Uterus (tissue), 4 donors: ENCODE data around the gene GALNT15. TPM values are rescaled to one million over a fixed set of nuclear protein-coding genes. Genes with fewer than 3 reads are reported as not detected.

Source experiments
- DNase-seq, 2 donors: peaks; one replicate each; pipeline ENCODE4 v3.0.0-alpha.2; 2019 to 2020
- H3K27ac ChIP-seq, 2 donors: fragments of 200-600 bp; sonication (generic); 1 replicate in 1 of 2; 2 replicates in 1 of 2; pipeline ENCODE4 v1.5.1; 2016 to 2018
- H3K27me3 ChIP-seq, 2 donors: fragments of 200-600 bp; sonication (generic); one replicate each; pipeline ENCODE4 v1.5.1; 2018 to 2019; ENCODE audit warnings: control low read depth in 1 of 2
- H3K36me3 ChIP-seq, 2 donors: fragments of 200-600 bp; sonication (generic); one replicate each; pipeline ENCODE4 v1.5.1; 2019; ENCODE audit warnings: control low read depth in 1 of 2
- H3K4me1 ChIP-seq, 2 donors: fragments of 200-600 bp; sonication (generic); one replicate each; pipeline ENCODE4 v1.5.1; 2018 to 2019; ENCODE audit warnings: control low read depth in 1 of 2
- H3K4me3 ChIP-seq, 2 donors: fragments of 200-600 bp; sonication (generic); 1 replicate in 1 of 2; 2 replicates in 1 of 2; pipeline ENCODE4 v1.5.1; 2018 to 2019; ENCODE audit warnings: mild to moderate bottlenecking in 1 of 2
- H3K9me3 ChIP-seq, 2 donors: fragments of 200-600 bp; sonication (generic); one replicate each; pipeline ENCODE4 v1.5.1; 2019; ENCODE audit warnings: control low read depth in 1 of 2
- POLR2A ChIP-seq, 2 donors: fragments of 450-650 bp; IDR thresholded peaks; one replicate each; pipeline ENCODE4 v1.6.1; 2016; ENCODE audit warnings: antibody characterized with exemption in 2 of 2, mild to moderate bottlenecking in 1 of 2, moderate library complexity in 1 of 2
- intact Hi-C: fragments of 100-400 bp; cut with DNase I; formaldehyde crosslinking; loops from one replicate; pipeline ENCODE4 v1.15.1; 2023; ENCODE audit warnings: low total_unique reads
- total RNA-seq, 4 donors: library from RNA; depleted of rRNA in 3 of 4; stranded (reverse); fragments of >200 nt in 3 of 4; gene quantifications; one replicate each; pipeline versions ENCODE4 v1.1.0 to v1.2.4, GENCODE V29; 2014 to 2023
- TF ChIP-seq, protein P1 (sequence below), 4 experiments: fragments of 200-600 bp in 2 of 4; fragments of 450-650 bp in 2 of 4; sonication (generic) in 2 of 4; IDR thresholded peaks; one replicate each; pipeline ENCODE4 v1.5.1; 2016 to 2019; ENCODE audit warnings: antibody characterized with exemption in 4 of 4, mild to moderate bottlenecking in 2 of 4, moderate library complexity in 1 of 4
- donor health status: DM: yes; HTN: yes; CAD: no.

Gene GALNT15, protein sequence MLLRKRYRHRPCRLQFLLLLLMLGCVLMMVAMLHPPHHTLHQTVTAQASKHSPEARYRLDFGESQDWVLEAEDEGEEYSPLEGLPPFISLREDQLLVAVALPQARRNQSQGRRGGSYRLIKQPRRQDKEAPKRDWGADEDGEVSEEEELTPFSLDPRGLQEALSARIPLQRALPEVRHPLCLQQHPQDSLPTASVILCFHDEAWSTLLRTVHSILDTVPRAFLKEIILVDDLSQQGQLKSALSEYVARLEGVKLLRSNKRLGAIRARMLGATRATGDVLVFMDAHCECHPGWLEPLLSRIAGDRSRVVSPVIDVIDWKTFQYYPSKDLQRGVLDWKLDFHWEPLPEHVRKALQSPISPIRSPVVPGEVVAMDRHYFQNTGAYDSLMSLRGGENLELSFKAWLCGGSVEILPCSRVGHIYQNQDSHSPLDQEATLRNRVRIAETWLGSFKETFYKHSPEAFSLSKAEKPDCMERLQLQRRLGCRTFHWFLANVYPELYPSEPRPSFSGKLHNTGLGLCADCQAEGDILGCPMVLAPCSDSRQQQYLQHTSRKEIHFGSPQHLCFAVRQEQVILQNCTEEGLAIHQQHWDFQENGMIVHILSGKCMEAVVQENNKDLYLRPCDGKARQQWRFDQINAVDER
- total RNA-seq, result 10 to 100 TPM in 3 of 4 donors, 1 to 10 TPM in 1; 6.6 to 85.2 (median 53.3) TPM

- peak within 1 kb of the TSS; percentile 2 to 40 for H3K4me3 ChIP-seq
- peak; percentile 28 to 49 for TF ChIP-seq POLR2A (IDR thresholded peaks at IDR 0.05)
- TF ChIP-seq, protein P1, sequence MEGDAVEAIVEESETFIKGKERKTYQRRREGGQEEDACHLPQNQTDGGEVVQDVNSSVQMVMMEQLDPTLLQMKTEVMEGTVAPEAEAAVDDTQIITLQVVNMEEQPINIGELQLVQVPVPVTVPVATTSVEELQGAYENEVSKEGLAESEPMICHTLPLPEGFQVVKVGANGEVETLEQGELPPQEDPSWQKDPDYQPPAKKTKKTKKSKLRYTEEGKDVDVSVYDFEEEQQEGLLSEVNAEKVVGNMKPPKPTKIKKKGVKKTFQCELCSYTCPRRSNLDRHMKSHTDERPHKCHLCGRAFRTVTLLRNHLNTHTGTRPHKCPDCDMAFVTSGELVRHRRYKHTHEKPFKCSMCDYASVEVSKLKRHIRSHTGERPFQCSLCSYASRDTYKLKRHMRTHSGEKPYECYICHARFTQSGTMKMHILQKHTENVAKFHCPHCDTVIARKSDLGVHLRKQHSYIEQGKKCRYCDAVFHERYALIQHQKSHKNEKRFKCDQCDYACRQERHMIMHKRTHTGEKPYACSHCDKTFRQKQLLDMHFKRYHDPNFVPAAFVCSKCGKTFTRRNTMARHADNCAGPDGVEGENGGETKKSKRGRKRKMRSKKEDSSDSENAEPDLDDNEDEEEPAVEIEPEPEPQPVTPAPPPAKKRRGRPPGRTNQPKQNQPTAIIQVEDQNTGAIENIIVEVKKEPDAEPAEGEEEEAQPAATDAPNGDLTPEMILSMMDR (IDR thresholded peaks at IDR 0.05), result no peak
- intact Hi-C loops, result no loop called here
Observed at GRCh38 chr3:16174389-16174788, at the start of gene GALNT15. Gene GALNT15, plus strand, starts transcription at chr3:16174680. Its CDS starts 472 bp downstream, at chr3:16175152.

DNA sequence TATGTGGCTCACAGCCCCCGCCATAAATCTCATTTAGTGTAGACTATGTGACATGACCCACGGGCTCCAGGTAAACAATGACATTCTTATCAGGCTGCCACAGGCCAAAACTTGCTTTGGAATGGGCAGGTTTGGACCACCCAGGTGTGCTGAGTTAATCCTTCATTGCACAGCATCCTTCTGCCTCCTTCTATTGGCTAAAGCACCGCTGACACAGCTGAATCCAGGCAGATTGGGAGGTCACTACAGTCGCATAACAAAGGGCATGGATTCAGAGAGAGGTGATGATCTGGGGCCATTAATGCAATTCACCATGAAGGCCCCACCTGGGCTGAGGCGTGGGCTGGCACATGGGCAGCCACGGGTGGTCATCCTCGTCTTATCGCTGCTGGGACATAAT lies 47.8 kb upstream of the GALNT15 start:
- TF ChIP-seq, protein P1 (IDR thresholded peaks at IDR 0.05), result no peak
- TF ChIP-seq POLR2A (IDR thresholded peaks at IDR 0.05), result no peak
- no peak overlapping the region for H3K4me3 ChIP-seq
- H3K27me3 ChIP-seq, result no peaks in the 10 kb centered on the region
- no peaks in the 10 kb centered on the region for H3K36me3 ChIP-seq
- H3K4me1 ChIP-seq, result no peaks in the 10 kb centered on the region
- no peaks in the 10 kb centered on the region for H3K9me3 ChIP-seq
- DNase-seq, result no peak
- H3K27ac ChIP-seq, result no peak overlapping the region
- intact Hi-C loops, result no loop called here

More at GRCh38 chr3:16174389-16174788, at the start of gene GALNT15:
- peak within 1 kb of the TSS; percentile 50 to 55 for H3K27ac ChIP-seq
- peak; percentile 82 to 86 for DNase-seq
- peaks cover 0 to 5% of the 10 kb centered on the region in 2 donors for H3K4me1 ChIP-seq
- no peaks in the 10 kb centered on the region for H3K9me3 ChIP-seq
- H3K36me3 ChIP-seq, result no peaks in the 10 kb centered on the region
- no peaks in the 10 kb centered on the region for H3K27me3 ChIP-seq

GRCh38 chr3:16127249-16127648 lies 47.2 kb upstream of the GALNT15 start:
- H3K4me3 ChIP-seq, result no peak overlapping the region
- DNase-seq, result no peak
- no peaks in the 10 kb centered on the region for H3K36me3 ChIP-seq
- no peak overlapping the region for H3K27ac ChIP-seq
- no peaks in the 10 kb centered on the region for H3K4me1 ChIP-seq
- no peaks in the 10 kb centered on the region for H3K9me3 ChIP-seq
- intact Hi-C loops, result no loop called here
- TF ChIP-seq POLR2A (IDR thresholded peaks at IDR 0.05), result no peak
- TF ChIP-seq, protein P1 (IDR thresholded peaks at IDR 0.05), result no peak
- no peaks in the 10 kb centered on the region for H3K27me3 ChIP-seq

DNA sequence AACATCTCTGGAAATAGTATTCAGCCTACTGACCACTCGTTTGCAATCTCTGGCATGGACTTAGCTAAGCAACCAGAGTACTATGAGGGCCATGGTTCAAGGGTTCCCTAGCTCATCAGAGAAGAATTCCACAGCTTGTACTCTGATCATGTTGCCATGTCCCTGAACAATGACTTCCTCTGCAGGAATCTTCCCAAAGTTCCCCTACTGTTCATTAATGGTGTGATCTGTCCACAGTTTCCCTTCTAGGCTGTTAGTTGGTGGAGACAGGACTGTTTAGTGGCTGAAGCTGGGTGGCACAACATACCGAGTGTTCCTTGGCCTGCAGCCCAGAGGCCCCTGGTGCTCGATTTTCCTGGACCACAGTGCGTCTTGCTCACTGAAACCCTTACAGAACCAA lies 44.4 kb upstream of the GALNT15 start:
- no peak for DNase-seq
- H3K36me3 ChIP-seq, result no peaks in the 10 kb centered on the region
- TF ChIP-seq POLR2A (IDR thresholded peaks at IDR 0.05), result no peak
- TF ChIP-seq, protein P1 (IDR thresholded peaks at IDR 0.05), result no peak
- no peaks in the 10 kb centered on the region for H3K27me3 ChIP-seq
- no peak overlapping the region for H3K4me3 ChIP-seq
- H3K27ac ChIP-seq, result no peak overlapping the region
- intact Hi-C loops, result no loop called here
- H3K4me1 ChIP-seq, result no peaks in the 10 kb centered on the region
- no peaks in the 10 kb centered on the region for H3K9me3 ChIP-seq

DNA sequence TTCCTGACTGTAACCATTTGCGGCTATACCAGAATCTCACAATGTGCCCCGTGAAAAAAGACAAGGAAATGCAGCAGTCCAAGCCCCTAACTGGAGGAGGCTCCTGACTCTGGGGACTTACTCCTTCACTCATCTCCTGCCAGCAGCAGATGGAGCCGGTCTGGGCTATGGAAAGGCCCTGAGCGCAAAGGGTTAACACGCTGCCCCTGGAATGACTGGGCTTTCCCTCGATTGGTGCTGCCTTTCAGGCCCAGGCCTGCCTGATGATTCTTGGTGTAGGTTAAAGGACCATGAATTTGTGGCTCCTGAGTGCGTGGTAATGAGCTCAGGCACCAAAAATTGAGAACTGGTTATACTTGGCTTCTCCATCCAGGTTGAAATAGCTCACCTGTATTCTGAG lies 42.3 kb upstream of the GALNT15 start:
- DNase-seq, result no peak
- Histone ChIP-seq H3K36me3 (no peaks in the 10 kb centered on the region), H3K9me3 (no peaks in the 10 kb centered on the region), H3K27me3 (no peaks in the 10 kb centered on the region), H3K4me1 (no peaks in the 10 kb centered on the region), H3K27ac (no peak overlapping the region), H3K4me3 (no peak overlapping the region)
- no peak for TF ChIP-seq POLR2A (IDR thresholded peaks at IDR 0.05)
- TF ChIP-seq, protein P1 (IDR thresholded peaks at IDR 0.05), result no peak
- intact Hi-C loops, result no loop called here
